Measurements from ENCODE around the gene MCRIP2.
A peak's percentile ranks its signal among the peaks of the same experiment; 100 is the strongest.

Gene MCRIP2, protein sequence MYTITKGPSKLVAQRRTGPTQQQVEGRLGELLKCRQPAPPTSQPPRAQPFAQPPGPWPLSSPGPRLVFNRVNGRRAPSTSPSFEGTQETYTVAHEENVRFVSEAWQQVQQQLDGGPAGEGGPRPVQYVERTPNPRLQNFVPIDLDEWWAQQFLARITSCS

DNA sequence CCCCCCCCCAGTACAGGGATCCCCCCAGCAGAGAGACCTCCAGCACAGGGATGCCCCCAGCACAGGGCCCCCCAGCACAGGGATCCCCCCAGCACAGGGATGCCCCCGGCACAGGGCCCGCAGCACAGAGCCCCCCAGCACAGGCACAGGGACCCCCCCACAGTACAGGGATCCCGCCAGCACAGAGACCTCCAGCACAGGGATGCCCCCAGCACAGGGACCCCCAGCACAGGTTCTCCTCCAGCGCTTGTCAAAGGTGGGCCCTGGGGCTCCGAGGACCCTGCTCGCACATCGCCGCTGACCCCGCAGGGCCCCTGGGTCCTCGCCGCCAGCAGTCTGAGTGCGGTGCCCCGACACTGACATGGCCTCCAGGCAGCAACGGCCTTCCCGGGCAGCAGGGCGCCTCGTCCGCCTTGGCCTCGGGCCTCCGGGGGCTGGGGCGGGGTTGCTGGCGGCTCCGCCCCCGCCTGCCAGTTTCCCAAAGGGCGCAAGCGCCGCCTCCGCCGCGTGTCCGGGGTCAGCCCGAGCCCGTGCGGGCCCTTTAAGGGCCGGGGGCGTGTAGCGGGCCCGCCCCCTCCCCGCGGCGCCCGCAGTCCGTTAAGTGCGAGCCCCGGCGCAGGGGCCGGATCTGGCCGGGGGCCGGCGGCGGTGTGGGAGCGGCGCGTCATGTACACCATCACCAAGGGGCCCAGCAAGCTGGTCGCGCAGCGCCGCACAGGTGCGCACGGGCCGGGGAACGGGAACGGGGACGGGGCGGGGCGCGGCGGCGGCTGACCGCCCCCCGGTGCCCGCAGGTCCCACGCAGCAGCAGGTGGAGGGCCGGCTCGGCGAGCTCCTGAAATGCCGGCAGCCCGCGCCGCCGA, at the start of gene MCRIP2:
Gene MCRIP2, plus strand, starts transcription at position 503 of the 863 bp plus-strand sequence. Its CDS starts 164 bp downstream, at position 667.
- H3K27ac ChIP-seq = peak within 1 kb of the TSS; percentile 80
- peak; percentile 85 for DNase-seq
- no peaks in the 10 kb centered on the region; the same call in 1 of the 2 replicates for H3K36me3 ChIP-seq
- TF ChIP-seq, protein P1, sequence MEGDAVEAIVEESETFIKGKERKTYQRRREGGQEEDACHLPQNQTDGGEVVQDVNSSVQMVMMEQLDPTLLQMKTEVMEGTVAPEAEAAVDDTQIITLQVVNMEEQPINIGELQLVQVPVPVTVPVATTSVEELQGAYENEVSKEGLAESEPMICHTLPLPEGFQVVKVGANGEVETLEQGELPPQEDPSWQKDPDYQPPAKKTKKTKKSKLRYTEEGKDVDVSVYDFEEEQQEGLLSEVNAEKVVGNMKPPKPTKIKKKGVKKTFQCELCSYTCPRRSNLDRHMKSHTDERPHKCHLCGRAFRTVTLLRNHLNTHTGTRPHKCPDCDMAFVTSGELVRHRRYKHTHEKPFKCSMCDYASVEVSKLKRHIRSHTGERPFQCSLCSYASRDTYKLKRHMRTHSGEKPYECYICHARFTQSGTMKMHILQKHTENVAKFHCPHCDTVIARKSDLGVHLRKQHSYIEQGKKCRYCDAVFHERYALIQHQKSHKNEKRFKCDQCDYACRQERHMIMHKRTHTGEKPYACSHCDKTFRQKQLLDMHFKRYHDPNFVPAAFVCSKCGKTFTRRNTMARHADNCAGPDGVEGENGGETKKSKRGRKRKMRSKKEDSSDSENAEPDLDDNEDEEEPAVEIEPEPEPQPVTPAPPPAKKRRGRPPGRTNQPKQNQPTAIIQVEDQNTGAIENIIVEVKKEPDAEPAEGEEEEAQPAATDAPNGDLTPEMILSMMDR (IDR thresholded peaks at IDR 0.05; ENCODE audit: low read depth, low read length) = no peak
- no peaks in the 10 kb centered on the region for H3K9me3 ChIP-seq (ENCODE audit: severe bottlenecking)
- peak within 1 kb of the TSS; percentile 58 for H3K4me3 ChIP-seq (ENCODE audit: low read depth, low read length)
- H3K27me3 ChIP-seq (ENCODE audit: insufficient read depth, low read depth, severe bottlenecking) = no peaks in the 10 kb centered on the region

DNA sequence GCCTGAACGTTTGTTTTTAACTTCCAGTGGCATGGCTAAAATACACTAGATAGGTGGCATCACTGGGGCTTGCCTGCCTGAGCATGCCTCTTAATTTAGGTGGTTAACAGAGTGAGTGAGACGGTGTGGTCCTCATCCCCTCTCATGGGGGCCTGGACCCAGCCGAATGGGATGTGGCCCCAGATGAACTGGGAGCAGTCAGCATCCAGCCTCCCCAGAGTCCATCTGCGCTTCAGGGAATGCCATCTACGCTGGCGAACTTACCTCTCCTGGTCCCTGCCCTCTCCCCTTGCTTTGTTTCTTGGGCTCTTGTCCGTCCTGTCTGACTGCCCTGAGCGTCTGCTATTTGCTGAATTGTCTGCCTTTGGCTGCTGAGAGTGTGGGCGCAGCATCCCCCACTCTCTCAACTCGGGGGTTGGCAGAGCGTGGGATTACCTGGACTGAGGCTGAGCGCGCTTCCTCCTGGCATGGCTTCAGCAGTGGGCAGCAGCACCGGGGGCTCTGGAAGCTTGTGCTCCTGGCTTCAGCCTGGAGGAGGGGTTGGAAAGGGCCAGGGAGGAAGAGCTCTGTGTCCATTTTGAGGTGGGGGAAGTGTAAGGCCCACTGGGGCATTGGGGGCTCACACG, 49.6 kb upstream of the MCRIP2 start:
- Histone ChIP-seq H3K9me3 (ENCODE audit: severe bottlenecking) (no peaks in the 10 kb centered on the region), H3K36me3 (peaks cover 32% of the 10 kb centered on the region), H3K4me3 (ENCODE audit: low read depth, low read length) (no peak overlapping the region), H3K27me3 (ENCODE audit: insufficient read depth, low read depth, severe bottlenecking) (no peaks in the 10 kb centered on the region), H3K27ac (peak overlapping the region; percentile 64)
- DNase-seq = no peak
- TF ChIP-seq, protein P1 (IDR thresholded peaks at IDR 0.05; ENCODE audit: low read depth, low read length) = no peak

- peak overlapping the region; percentile 64 for H3K27ac ChIP-seq
- peaks cover 32% of the 10 kb centered on the region for H3K36me3 ChIP-seq
- TF ChIP-seq, protein P1 (IDR thresholded peaks at IDR 0.05; ENCODE audit: low read depth, low read length) = peak; percentile 83
- no peak overlapping the region for H3K4me3 ChIP-seq (ENCODE audit: low read depth, low read length)
- H3K9me3 ChIP-seq (ENCODE audit: severe bottlenecking) = no peaks in the 10 kb centered on the region
- no peaks in the 10 kb centered on the region for H3K27me3 ChIP-seq (ENCODE audit: insufficient read depth, low read depth, severe bottlenecking)
- DNase-seq = peak; percentile 82
Observed at GRCh38 chr16:592518-593306, 48.9 kb upstream of the MCRIP2 start.

GRCh38 chr16:593406-593805, 48.2 kb upstream of the MCRIP2 start:
- Histone ChIP-seq H3K36me3 (peaks cover 29% of the 10 kb centered on the region), H3K4me3 (ENCODE audit: low read depth, low read length) (no peak overlapping the region), H3K27me3 (ENCODE audit: insufficient read depth, low read depth, severe bottlenecking) (no peaks in the 10 kb centered on the region), H3K27ac (peak overlapping the region; percentile 64), H3K9me3 (ENCODE audit: severe bottlenecking) (no peaks in the 10 kb centered on the region)
- DNase-seq = no peak
- TF ChIP-seq, protein P1 (IDR thresholded peaks at IDR 0.05; ENCODE audit: low read depth, low read length) = no peak

- Histone ChIP-seq H3K4me3 (ENCODE audit: low read depth, low read length) (no peak overlapping the region), H3K36me3 (peaks cover 29% of the 10 kb centered on the region), H3K27ac (peak overlapping the region; percentile 64), H3K9me3 (ENCODE audit: severe bottlenecking) (no peaks in the 10 kb centered on the region), H3K27me3 (ENCODE audit: insufficient read depth, low read depth, severe bottlenecking) (no peaks in the 10 kb centered on the region)
- TF ChIP-seq, protein P1 (IDR thresholded peaks at IDR 0.05; ENCODE audit: low read depth, low read length) = no peak
- no peak for DNase-seq
Observed at GRCh38 chr16:593807-594206, 47.8 kb upstream of the MCRIP2 start.

All from WERI-Rb-1 (cell line).